ENCODE measurements around the gene TSBP1. TPM values are rescaled to one million over a fixed set of nuclear protein-coding genes. Genes with fewer than 3 reads are reported as not detected.

The TSBP1 gene
- polyA plus RNA-seq, 1 experiment: not detected

DNA sequence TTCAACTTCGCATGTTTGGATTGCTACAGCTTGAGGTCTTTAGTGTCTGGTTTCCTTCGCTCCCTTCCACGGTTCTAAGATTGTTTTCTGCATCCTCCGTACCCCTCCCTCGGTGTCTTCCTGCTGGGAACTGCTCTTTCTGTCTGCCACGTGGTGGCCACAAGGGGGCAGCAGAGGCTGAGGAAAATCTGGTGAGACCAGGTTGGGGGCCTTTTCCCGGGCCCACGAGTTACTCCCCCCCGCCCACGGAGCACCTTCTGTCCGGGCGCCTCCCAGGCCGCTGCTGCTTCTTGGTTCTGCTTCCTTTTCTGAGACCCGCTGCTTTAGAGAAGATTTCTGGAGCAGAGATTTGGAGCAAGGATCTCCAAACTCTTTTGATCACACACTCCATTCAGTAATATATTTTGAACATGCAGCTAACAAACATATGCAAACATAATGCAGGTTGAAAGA, 126.7 kb downstream of the TSBP1 start:
- ChIA-PET CTCF (interaction anchor here (0.7 to 2.2 kb wide), 19 partner anchors 9 to 563 kb away, joined by 3 to 26 read pairs (median 3); partner anchors contain the start of gene GPSM3), POLR2A (interaction anchor here (0.6 kb wide), 1 partner anchor 11 kb away, joined by 3 read pairs; no protein-coding TSS in a partner anchor)
- peaks cover 3% of the 10 kb centered on the region for H3K27me3 ChIP-seq (ENCODE audit: control insufficient read depth, insufficient read depth, low read length)
- TF ChIP-seq, protein P1, sequence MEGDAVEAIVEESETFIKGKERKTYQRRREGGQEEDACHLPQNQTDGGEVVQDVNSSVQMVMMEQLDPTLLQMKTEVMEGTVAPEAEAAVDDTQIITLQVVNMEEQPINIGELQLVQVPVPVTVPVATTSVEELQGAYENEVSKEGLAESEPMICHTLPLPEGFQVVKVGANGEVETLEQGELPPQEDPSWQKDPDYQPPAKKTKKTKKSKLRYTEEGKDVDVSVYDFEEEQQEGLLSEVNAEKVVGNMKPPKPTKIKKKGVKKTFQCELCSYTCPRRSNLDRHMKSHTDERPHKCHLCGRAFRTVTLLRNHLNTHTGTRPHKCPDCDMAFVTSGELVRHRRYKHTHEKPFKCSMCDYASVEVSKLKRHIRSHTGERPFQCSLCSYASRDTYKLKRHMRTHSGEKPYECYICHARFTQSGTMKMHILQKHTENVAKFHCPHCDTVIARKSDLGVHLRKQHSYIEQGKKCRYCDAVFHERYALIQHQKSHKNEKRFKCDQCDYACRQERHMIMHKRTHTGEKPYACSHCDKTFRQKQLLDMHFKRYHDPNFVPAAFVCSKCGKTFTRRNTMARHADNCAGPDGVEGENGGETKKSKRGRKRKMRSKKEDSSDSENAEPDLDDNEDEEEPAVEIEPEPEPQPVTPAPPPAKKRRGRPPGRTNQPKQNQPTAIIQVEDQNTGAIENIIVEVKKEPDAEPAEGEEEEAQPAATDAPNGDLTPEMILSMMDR (IDR thresholded peaks at IDR 0.05; ENCODE audit: insufficient read depth, low read depth, low read length): peak; percentile 94
- no peaks in the 10 kb centered on the region for H3K36me3 ChIP-seq (ENCODE audit: control insufficient read depth, insufficient read depth, low read length)
- peak; percentile 37 for DNase-seq (ENCODE audit: low read depth)
- H3K4me3 ChIP-seq (ENCODE audit: low read depth, low read length): no peak overlapping the region

DNA sequence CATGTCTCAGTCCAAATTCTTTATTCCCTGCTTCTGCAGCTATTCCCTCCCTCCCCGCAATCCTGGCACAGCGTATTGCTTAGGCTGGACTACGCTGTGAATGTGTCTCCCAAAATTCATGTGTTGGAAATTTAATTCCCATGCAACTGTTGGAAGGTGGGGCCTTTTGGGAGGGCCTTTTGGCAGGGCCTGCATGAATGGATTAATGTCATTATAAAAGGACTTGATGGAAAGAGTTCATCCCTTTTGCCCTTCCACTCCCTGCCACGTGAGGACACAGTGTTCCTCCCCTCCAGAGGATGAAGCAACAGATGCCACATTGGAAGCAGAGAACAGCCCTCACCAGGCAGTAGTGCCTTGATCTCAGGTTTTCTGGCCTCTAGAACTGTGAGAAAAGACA, 127.4 kb downstream of the TSBP1 start:
- no peak overlapping the region for H3K4me3 ChIP-seq (ENCODE audit: low read depth, low read length)
- H3K27me3 ChIP-seq (ENCODE audit: control insufficient read depth, insufficient read depth, low read length): peaks cover 3% of the 10 kb centered on the region
- TF ChIP-seq, protein P1 (IDR thresholded peaks at IDR 0.05; ENCODE audit: insufficient read depth, low read depth, low read length): no peak
- H3K36me3 ChIP-seq (ENCODE audit: control insufficient read depth, insufficient read depth, low read length): no peaks in the 10 kb centered on the region
- CTCF ChIA-PET: interaction anchor here (0.8 to 2.2 kb wide), 11 partner anchors 9 to 456 kb away, joined by 3 to 26 read pairs (median 5); no protein-coding TSS in a partner anchor
- no peak for DNase-seq (ENCODE audit: low read depth)
- POLR2A ChIA-PET: no interaction called here

Small RNA genes lying within 50 kb of the gene (small RNA-seq; reads per million reads assigned to genes)
- gene RNU6-603P (ENCODE audit: insufficient read length, low read depth, low replicate concordance): not detected

Other genes starting within 250 kb of the TSBP1 start
- gene ATF6B, start 243.7 kb downstream of the TSBP1 start, polyA plus RNA-seq (2011; rRNA removed): 46.5 and 69.2 TPM in 2 replicates
- gene FKBPL, start 241.6 kb downstream of the TSBP1 start, polyA plus RNA-seq (2011; rRNA removed): 5.3 and 5.6 TPM in 2 replicates
- gene PRRT1, start 220.0 kb downstream of the TSBP1 start, polyA plus RNA-seq (2011; rRNA removed): 0.77 and 0.78 TPM in 2 replicates
- 24.2 and 31.9 TPM in 2 replicates for gene PPT2, start 217.8 kb downstream of the TSBP1 start, polyA plus RNA-seq (2011; rRNA removed)
- 3.7 and 4.0 TPM in 2 replicates for gene EGFL8, start 207.3 kb downstream of the TSBP1 start, polyA plus RNA-seq (2011; rRNA removed)
- gene AGPAT1, start 195.8 kb downstream of the TSBP1 start, polyA plus RNA-seq (2011; rRNA removed): 117 and 158 TPM in 2 replicates
- gene RNF5, start 193.5 kb downstream of the TSBP1 start, polyA plus RNA-seq (2011; rRNA removed): 40.2 and 44.4 TPM in 2 replicates
- 2.4 and 2.6 TPM in 2 replicates for gene AGER, start 187.7 kb downstream of the TSBP1 start, polyA plus RNA-seq (2011; rRNA removed)
- 59.5 and 73.5 TPM in 2 replicates for gene PBX2, start 181.7 kb downstream of the TSBP1 start, polyA plus RNA-seq (2011; rRNA removed)
- gene GPSM3, start 179.3 kb downstream of the TSBP1 start, polyA plus RNA-seq (2011; rRNA removed): 9.8 and 13.3 TPM in 2 replicates
- 0.40 and 0.42 TPM in 2 replicates for gene NOTCH4, start 147.8 kb downstream of the TSBP1 start, polyA plus RNA-seq (2011; rRNA removed)
- not detected in 2 replicates for gene BTNL2, start 35.3 kb upstream of the TSBP1 start, polyA plus RNA-seq (2011; rRNA removed)
- not detected in 2 replicates for gene HLA-DRA, start 68.0 kb upstream of the TSBP1 start, polyA plus RNA-seq (2011; rRNA removed)
- gene HLA-DRB5, start 158.4 kb upstream of the TSBP1 start, polyA plus RNA-seq (2011; rRNA removed): not detected in 2 replicates
- gene HLA-DRB1, start 217.9 kb upstream of the TSBP1 start, polyA plus RNA-seq (2011; rRNA removed): not detected in 2 replicates

Measured in BJ (cell line).